Lung (tissue), 12 donors: Measurements from ENCODE around the gene TMEM31. TPM values are rescaled to one million over a fixed set of nuclear protein-coding genes. Genes with fewer than 3 reads are reported as not detected.

ENCODE experiments used
- ATAC-seq: fragments of 200-7000 bp; cut with Tn5 transposase; one replicate; pipeline ENCODE4 v1.9.1; 2020; ENCODE audit warnings: moderate number of reproducible peaks; ENCODE audit not compliant: insufficient read depth, low FRiP score
- DNase-seq, 3 donors: peaks; one replicate each; pipeline ENCODE4 v3.0.0-alpha.2; 2013 to 2017
- H3K27ac ChIP-seq, 2 donors: one replicate each; pipeline ENCODE4 v1.5.1; 2013; ENCODE audit warnings: mild to moderate bottlenecking in 2 of 2, moderate library complexity in 2 of 2, control low read depth in 1 of 2, inconsistent platforms in 1 of 2, low read depth in 1 of 2, low read length in 1 of 2
- H3K27me3 ChIP-seq, 3 donors: one replicate each; pipeline ENCODE4 v1.5.1; 2013; ENCODE audit warnings: low read length in 2 of 3; ENCODE audit not compliant: control insufficient read depth in 3 of 3, insufficient read depth in 3 of 3
- H3K36me3 ChIP-seq, 4 donors: one replicate each; pipeline ENCODE4 v1.5.1; 2013; ENCODE audit warnings: low read length in 4 of 4, mild to moderate bottlenecking in 1 of 4, moderate library complexity in 1 of 4; ENCODE audit not compliant: control insufficient read depth in 4 of 4, insufficient read depth in 4 of 4
- H3K4me1 ChIP-seq, 5 donors: one replicate each; pipeline ENCODE4 v1.5.1; 2013; ENCODE audit warnings: low read length in 5 of 5, mild to moderate bottlenecking in 2 of 5, moderate library complexity in 1 of 5; ENCODE audit not compliant: control insufficient read depth in 5 of 5, insufficient read depth in 5 of 5
- H3K4me3 ChIP-seq: one replicate; pipeline ENCODE4 v1.5.1; 2013; ENCODE audit warnings: mild to moderate bottlenecking, control low read depth, moderate library complexity
- H3K9ac ChIP-seq, 2 donors: one replicate each; pipeline ENCODE4 v1.5.1; 2013; ENCODE audit warnings: low read length in 2 of 2, control low read depth in 1 of 2; ENCODE audit not compliant: insufficient read depth in 1 of 2
- H3K9me3 ChIP-seq, 4 donors: one replicate each; pipeline ENCODE4 v1.5.1; 2013; ENCODE audit warnings: low read length in 3 of 4, mild to moderate bottlenecking in 1 of 4, moderate library complexity in 1 of 4; ENCODE audit not compliant: control insufficient read depth in 4 of 4, insufficient read depth in 3 of 4
- WGBS, 2 donors: extraction: QIAGEN DNeasy Blood & Tissue Kit; methylation state at CpG; one replicate each; pipeline ENCODE4 v1.1.7; 2013; 5-methylcytosine and 5-hydroxymethylcytosine counted together
- polyA plus RNA-seq, 2 donors: library from polyadenylated mRNA; stranded (reverse); fragments of 200-250 nt; gene quantifications; one replicate each; pipeline ENCODE4 v1.2.1, GENCODE V29; 2013
- total RNA-seq, 2 donors: library from RNA; depleted of rRNA in 1 of 2; stranded (reverse); fragments of >200 nt in 1 of 2; gene quantifications; one replicate each; pipeline ENCODE4 v1.2.1, GENCODE V29; 2014 to 2021
- TF ChIP-seq, protein P1 (sequence below): IDR thresholded peaks from 2 replicates; pipeline ENCODE4 v1.5.1; 2012; ENCODE audit warnings: mild to moderate bottlenecking; ENCODE audit errors: control extremely low read depth, extremely low read depth
- donor health status: control.
- donor health status: control.
- donor health status: Bipolar disorder and iron deficiency.
- donor health status: healthy.
- donor health status: DM: yes; HTN: yes; CAD: no.

TMEM31 gene
- total and polyA plus RNA-seq, 4 donors = 0.30 to 0.65 TPM; not detected in 2

DNA sequence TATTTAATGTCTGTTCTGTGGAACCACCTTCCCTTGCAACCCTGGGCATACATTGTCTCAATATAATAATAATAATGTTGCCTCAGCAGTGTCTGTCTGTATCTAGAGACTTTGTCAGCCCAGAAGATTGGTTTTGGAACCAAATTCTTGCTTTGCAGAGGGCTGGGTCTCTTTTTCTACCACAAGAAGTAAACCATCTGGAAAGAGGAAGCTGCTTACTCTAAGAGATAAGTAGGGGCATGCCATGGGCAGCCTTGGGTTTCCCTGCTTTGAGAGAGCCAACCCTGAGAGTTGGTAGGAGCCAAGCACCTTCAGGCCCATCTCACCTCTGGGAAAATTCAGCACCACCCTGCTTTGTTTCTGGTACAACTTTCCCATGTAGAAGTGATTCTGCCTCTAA, 27.0 kb downstream of the TMEM31 start:
- ATAC-seq (no peak), DNase-seq (no peak)
- Histone ChIP-seq H3K27me3 (peaks cover 2 to 43% (median 17%) of the 10 kb centered on the region in 3 donors), H3K4me3 (no peak overlapping the region), H3K9ac (no peak overlapping the region), H3K4me1 (no peaks in the 10 kb centered on the region), H3K27ac (no peak overlapping the region), H3K36me3 (no peaks in the 10 kb centered on the region), H3K9me3 (peaks cover 0 to 2% (median 0%) of the 10 kb centered on the region in 4 donors)
- TF ChIP-seq, protein P1, sequence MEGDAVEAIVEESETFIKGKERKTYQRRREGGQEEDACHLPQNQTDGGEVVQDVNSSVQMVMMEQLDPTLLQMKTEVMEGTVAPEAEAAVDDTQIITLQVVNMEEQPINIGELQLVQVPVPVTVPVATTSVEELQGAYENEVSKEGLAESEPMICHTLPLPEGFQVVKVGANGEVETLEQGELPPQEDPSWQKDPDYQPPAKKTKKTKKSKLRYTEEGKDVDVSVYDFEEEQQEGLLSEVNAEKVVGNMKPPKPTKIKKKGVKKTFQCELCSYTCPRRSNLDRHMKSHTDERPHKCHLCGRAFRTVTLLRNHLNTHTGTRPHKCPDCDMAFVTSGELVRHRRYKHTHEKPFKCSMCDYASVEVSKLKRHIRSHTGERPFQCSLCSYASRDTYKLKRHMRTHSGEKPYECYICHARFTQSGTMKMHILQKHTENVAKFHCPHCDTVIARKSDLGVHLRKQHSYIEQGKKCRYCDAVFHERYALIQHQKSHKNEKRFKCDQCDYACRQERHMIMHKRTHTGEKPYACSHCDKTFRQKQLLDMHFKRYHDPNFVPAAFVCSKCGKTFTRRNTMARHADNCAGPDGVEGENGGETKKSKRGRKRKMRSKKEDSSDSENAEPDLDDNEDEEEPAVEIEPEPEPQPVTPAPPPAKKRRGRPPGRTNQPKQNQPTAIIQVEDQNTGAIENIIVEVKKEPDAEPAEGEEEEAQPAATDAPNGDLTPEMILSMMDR = no peak

DNA sequence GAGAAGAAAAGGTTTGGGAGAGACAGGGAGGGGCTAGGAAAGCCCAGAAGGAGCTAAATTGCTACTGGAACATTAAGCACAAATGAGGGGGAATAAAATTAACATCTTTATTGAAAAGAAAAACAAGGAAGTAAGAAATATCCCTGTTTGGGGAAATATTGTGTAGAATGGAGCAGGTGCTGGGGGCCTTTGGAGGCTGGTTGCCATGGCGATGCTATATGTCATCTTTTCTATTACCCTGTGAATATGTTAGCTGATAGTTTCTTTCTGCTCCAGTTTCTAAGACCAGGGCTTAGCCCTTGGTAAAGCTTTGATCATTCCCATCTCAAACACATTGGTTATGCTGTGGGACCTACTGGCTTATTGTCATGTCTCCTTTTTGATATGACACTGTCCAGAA, 28.7 kb downstream of the TMEM31 start:
- no peak for DNase-seq
- Histone ChIP-seq H3K36me3 (no peaks in the 10 kb centered on the region), H3K27me3 (peaks cover 7 to 31% (median 13%) of the 10 kb centered on the region in 3 donors), H3K9ac (no peak overlapping the region), H3K4me3 (no peak overlapping the region), H3K4me1 (no peaks in the 10 kb centered on the region), H3K27ac (no peak overlapping the region), H3K9me3 (peaks cover 0 to 5% (median 0%) of the 10 kb centered on the region in 4 donors)
- no peak for ATAC-seq
- TF ChIP-seq, protein P1 = no peak
- 91 to 100% methylated on average over 1 of the region's 1 CpG for WGBS, 2 donors

DNA sequence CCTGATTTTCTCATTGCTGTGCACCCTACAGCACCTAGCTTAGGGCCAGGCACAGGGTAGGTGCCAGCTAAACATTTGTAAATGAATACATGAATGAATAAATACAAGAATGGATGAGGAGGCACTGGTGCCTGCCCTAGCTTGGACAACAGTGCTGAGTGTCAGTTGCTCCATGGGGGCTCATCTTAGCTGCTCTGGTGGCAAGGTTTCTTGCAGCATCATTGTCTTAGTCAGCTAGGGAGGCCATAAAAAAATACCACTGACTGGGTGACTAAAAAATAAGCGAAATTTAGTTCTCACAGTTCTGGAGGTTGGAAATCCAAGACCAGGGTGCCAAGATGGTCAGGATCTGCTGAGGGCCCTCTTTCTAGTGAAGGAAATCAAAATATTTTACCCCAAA, 31.2 kb downstream of the TMEM31 start:
- no peaks in the 10 kb centered on the region for H3K4me1 ChIP-seq
- no peak overlapping the region for H3K27ac ChIP-seq
- DNase-seq = no peak
- ATAC-seq = no peak
- 63 to 88% methylated on average over 1 of the region's 1 CpG for WGBS, 2 donors
- peaks cover 7 to 40% (median 13%) of the 10 kb centered on the region in 3 donors for H3K27me3 ChIP-seq
- H3K9me3 ChIP-seq = peaks cover 0 to 5% (median 0%) of the 10 kb centered on the region in 4 donors
- TF ChIP-seq, protein P1 = no peak
- no peaks in the 10 kb centered on the region for H3K36me3 ChIP-seq
- H3K9ac ChIP-seq = no peak overlapping the region
- no peak overlapping the region for H3K4me3 ChIP-seq

DNA sequence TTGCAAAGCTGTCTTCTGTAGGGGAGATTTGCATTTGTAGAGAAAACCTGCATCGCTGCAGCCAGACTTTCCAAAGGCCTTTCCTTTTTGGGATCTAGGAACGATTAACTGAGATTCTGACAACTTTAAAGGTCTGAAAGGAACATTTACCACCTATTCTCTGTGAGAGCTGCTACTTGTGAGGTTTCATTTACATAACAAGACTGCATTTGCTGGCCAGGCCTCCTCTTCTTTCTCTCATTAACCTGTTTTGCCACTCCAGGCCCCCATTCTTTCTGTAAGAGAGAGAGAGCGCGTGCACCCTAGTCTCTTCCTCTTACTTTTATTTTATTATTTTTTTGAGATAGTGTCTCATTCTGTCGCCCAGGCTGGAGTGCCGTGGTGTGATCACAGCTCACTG, 31.6 kb downstream of the TMEM31 start:
- H3K36me3 ChIP-seq = no peaks in the 10 kb centered on the region
- H3K27me3 ChIP-seq = peaks cover 7 to 38% (median 9%) of the 10 kb centered on the region in 3 donors
- H3K4me1 ChIP-seq = no peaks in the 10 kb centered on the region
- ATAC-seq = no peak
- DNase-seq = no peak
- H3K9me3 ChIP-seq = peaks cover 0 to 5% (median 0%) of the 10 kb centered on the region in 4 donors
- H3K27ac ChIP-seq = no peak overlapping the region
- 56 to 86% methylated on average over 6 of the region's 6 CpGs for WGBS, 2 donors
- no peak overlapping the region for H3K9ac ChIP-seq
- H3K4me3 ChIP-seq = no peak overlapping the region
- TF ChIP-seq, protein P1 = no peak
